GM19238 (cell line): ENCODE data around the gene TPRA1.
"Not testable (repeated sequence)": the region's sequence is repeated elsewhere in the genome, so short reads cannot be mapped to it uniquely, and the experiment has no call there.

Experiments used
- DNase-seq: peaks from one replicate; pipeline ENCODE4 v3.0.0; 2011; ENCODE audit warnings: low spot score; ENCODE audit not compliant: insufficient read length

TPRA1 gene

GRCh38 chr3:127616836-127617605 is 26.5 kb upstream of the TPRA1 start:
- no peak for DNase-seq

GRCh38 chr3:127615631-127616305 is 25.2 kb upstream of the TPRA1 start:
- no peak for DNase-seq

DNA sequence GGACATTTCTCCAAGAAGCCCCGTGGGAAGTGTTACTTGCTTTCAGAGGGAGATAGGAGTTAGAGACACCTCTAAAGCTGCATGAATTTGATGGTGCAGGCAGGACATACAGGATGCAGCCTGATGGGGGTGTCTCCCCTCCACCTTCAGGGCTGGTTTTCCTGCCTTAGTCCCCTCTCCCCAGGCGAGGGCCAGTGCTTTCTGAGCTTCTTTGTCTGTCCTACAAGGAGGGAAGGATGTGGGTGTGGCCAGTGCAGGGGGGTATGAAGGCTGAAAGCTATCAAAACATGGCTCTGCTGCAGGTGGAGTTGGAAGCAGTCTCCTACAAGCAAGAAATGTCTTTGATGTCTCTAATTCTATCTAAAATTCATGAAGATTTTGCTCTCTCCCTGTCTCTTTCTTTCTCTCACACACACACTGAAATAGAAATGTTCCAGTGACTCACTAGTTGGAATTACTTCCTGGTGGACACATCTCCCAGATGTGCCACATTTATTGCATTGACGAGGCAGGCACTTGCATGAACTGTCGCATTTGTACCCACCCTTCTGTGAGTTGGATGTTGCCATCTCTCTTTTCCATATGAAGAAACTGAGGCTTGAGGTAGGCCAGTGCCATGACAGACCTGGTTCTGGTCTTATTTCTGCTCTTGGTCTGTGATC is 24.5 kb upstream of the TPRA1 start:
- DNase-seq, result no peak

- no peak for DNase-seq
Measured at GRCh38 chr3:127613406-127613805, 22.9 kb upstream of the TPRA1 start.

DNA sequence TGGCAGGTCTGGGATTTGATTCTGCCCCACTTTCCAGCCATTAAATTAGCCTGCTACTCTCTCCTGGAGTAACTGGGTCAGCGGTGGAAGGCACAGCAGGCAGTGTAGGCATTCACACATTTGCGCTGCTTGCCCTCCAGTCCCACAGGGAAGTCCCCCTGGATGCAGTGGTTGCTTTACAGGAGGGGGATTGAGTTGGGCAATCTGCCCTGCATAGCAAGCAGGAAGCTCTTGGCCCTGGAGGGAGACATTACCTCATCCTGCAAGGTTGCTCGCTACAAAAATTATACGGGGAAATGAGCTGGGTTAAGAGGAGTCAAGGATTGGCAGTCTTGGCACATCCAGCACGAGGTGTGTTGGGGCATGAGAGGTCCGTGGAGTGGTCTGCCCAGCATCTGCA is 22.4 kb upstream of the TPRA1 start:
- DNase-seq, result no peak

DNA sequence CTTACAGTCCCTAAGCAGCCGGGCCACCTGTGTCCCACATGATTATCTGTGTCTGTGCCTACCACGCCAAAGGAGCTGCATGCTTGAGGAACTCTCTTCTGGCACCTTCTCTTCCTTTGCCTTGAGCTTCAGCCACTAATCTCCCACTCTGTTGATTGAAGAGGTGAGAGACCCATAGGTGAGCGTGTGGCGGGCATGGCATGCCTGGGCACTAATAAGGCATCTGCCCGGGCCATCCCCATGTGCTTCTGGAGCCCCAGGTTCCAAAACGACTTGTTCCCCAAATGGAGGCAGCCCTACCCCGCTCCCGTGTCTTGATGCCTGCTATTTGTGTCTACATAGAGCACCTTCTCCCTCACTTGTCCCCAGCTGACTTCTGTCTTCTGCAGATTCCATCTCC is 20.7 kb upstream of the TPRA1 start:
- DNase-seq, result no peak

GRCh38 chr3:127610105-127610504 is 19.6 kb upstream of the TPRA1 start:
- no peak for DNase-seq

DNA sequence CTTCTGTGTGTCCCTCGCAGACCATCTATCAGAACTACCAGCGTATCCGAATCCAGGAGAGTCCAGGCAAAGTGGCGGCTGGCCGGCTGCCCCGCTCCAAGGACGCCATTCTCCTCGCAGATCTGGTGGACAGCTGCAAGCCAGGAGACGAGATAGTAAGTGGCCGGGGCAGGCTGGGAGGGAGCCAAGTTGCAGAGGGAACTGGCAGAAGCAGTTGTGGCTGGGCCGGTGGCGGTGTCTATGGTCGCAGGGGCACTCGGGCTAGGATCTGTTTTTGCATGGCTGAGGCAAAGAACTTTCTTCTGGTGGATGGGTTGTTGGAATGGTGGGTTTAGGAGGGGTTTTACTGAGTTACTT is 17.8 kb upstream of the TPRA1 start:
- no peak for DNase-seq

DNA sequence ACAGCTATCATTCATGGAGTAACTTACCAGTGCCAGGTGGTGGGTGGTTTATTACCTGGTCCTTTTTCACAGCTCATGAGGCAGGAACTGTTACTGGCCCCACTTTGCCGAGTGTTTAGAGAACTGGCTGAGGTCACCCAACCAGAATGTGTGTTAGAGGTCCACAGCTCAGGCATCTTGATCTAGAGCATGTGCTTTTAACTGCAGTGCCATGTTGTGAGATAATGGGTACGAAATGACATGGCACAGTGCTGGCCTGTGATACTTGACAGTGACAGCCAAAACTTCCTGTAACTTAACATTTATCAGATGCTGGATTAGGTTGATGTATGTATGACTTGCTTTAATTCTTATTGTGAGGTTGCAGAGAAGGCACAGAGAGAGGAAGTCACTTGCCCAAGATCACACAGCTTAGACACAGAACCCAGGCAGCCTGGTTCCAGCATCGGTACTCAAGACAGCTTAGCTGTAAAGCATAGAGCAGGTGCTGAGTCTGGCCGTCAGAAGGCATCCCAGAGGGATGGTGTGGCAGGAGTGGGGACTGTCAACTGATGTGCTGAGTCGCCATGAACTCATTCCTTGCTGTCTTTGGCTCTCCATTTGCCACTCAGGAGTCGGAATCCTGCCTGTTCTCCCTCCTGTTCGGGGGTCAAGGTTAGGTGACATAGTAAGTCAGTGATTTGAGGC is 17.3 kb upstream of the TPRA1 start:
- DNase-seq, result no peak

DNA sequence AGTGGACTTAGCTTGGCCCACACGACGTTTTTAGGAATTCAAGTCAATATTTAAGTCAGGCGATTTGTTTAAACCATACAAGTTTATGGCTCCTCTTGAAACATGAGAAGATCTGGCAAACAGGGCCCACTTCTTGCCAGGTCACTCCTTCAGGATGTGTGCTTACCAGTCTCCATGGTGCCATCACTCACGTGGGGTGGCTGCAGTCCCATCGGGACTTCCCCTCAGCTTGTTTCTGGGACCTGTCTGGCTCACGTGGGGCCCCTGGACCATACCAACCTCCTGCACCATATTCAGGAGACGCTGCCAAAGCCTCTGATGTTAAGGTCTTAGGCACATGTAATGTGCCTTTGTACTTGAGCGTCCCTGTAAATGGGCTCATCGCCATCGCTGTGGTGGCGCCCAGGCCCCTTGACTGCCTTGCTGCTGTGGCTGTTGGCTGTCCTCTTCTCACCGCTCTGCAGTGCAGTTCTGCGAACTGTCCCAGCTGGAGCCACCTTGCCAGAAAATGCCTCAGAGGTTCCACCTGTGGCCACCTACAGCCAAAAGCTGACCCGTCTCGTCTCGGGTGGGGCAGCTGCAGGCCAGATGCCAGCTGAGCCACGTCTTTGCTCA is 16.6 kb upstream of the TPRA1 start:
- DNase-seq, result no peak

- no peak for DNase-seq
Measured at GRCh38 chr3:127606086-127606805, 15.7 kb upstream of the TPRA1 start.

DNA sequence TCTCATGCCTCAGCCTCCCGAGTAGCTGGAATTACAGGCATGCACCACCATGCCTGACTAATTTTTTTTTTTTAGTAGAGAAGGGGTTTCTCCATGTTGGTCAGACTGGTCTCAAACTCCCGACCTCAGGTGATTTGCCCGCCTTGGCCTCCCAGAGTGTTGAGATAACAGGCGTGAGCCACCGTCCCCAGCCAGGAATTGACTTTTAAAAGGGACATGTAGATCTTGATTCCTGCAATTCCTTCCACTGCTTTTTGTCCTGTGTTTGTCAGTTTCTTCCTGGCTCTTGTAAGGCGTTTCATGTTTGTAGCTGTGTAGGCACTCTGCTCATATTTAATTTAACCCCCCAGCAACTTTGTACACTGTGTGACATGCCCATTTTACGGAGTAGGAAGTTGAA is 15.0 kb upstream of the TPRA1 start:
- DNase-seq, result not testable (repeated sequence)

- no peak for DNase-seq
Measured at GRCh38 chr3:127604546-127605165, 14.1 kb upstream of the TPRA1 start.

- no peak for DNase-seq
Measured at GRCh38 chr3:127604035-127604434, 13.5 kb upstream of the TPRA1 start.

- no peak for DNase-seq
Measured at GRCh38 chr3:127600749-127601456, 10.4 kb upstream of the TPRA1 start.

DNA sequence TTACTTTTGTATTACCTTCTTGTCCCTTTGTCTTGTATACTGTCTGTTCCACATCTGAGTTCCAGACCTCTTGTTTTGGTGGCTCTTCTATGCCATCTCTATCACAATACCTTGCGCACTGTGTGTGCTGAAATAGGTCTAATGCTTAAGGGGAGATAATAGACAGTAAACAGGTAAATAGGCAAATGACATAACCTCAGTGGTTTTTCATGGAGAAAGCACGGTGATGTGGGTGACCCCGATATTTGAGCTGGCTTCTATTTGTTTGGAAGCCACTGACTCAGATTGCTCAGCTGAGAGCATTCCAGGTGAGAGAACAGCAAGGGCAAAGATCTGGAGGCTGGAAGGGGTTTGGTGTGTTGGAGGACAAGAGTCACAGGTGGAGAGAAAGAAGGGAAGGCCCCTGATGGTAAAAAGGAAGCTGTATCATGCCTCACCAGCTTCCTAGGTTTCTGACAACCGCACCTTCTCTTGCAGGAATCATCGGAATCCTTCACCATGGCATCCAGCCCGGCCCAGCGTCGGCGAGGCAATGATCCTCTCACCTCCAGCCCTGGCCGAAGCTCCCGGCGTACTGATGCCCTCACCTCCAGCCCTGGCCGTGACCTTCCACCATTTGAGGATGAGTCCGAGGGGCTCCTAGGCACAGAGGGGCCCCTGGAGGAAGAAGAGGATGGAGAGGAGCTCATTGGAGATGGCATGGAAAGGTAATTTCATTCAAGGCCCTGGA is 8.5 kb upstream of the TPRA1 start:
- DNase-seq, result no peak

DNA sequence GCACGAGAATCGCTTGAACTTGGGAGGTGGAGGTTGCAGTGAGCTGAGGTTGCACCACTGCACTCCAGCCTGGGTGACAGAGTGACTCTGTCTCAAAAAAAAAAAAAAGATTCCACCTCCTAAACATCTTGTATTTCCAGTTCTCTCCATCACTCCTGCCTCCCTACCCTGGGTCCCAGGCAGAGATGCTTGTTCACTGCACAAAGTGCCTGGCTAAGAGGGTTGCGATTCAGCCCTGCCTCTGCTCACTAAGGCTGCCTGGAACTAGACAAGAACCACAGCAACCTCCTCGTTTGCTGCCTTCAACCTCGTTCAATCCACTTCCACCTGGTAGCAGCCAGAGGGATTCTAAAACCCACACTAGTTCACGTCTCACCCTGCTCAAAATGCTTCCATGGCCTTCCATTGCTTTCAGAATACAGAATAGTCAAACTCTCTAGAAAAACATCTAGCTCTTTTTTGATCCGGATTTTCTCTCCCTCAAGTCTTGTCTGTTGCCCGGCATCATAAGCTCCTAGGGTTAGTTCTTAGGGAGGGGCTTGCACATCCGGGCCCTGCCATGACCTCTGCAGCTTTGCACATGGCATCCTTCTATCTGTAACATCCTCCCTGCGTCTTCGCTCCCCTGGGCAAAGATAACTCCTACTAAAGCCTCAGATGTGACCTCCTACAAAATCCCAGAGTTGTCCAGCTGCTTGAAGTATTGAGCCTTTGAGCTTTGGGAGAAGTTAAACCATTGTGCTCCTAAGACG is 6.7 kb upstream of the TPRA1 start:
- DNase-seq, result no peak

- DNase-seq, result no peak
Measured at GRCh38 chr3:127595303-127595702, 4.8 kb upstream of the TPRA1 start.
